ENCODE results near the gene OPHN1. TPM values are rescaled to one million over a fixed set of nuclear protein-coding genes. Genes with fewer than 3 reads are reported as not detected.

Gene OPHN1
- total and polyA plus RNA-seq, 3 experiments from 2014 or later: 0.20 TPM; not detected in 2

GRCh38 chrX:68113837-68114572 is 319.3 kb downstream of the OPHN1 start:
- Histone ChIP-seq H3K9me3 (ENCODE audit: low read length) (no peaks in the 10 kb centered on the region), H3K36me3 (ENCODE audit: insufficient read depth, low read length) (no peaks in the 10 kb centered on the region), H3K4me1 (ENCODE audit: insufficient read depth, low read length) (no peaks in the 10 kb centered on the region), H3K4me3 (ENCODE audit: low read length) (no peak overlapping the region), H3K27ac (ENCODE audit: low read depth, low read length) (no peak overlapping the region), H3K27me3 (ENCODE audit: insufficient read depth, low read length, poor library complexity, severe bottlenecking) (no peaks in the 10 kb centered on the region)
- no peaks in the 10 kb centered on the region for H3K36me3 Mint-ChIP-seq
- H3K4me3 Mint-ChIP-seq: no peak overlapping the region
- CTCF ChIA-PET: no interaction called here
- no peak overlapping the region for H3K27ac Mint-ChIP-seq
- POLR2A ChIA-PET: no interaction called here
- DNase-seq: no peak
- H3K4me1 Mint-ChIP-seq: no peaks in the 10 kb centered on the region
- peaks cover 0 to 4% of the 10 kb centered on the region in 2 donors for H3K27me3 Mint-ChIP-seq
- H3K9me3 Mint-ChIP-seq: peaks cover 0 to 2% (median 0%) of the 10 kb centered on the region in 5 donors

DNA sequence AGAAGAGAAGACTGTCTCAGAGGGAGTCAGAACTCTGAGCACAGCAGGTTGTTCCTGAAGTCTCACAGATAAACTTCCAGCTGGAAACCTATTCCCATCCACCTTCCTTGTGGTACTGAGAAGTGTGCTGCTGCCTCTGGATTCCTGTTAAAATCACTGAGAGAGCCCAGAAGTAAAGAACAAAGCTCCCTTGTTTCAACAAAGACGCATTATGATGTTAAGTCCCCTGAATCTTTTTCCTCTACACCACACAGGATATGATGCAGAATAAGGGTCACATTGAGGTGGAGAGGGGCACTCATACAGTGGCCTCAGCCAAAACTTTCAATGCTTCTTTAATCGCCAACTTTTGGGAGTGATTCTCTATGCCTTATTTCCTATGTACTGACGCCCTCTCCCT is 321.0 kb downstream of the OPHN1 start:
- Histone ChIP-seq H3K27ac (ENCODE audit: low read depth, low read length) (no peak overlapping the region), H3K36me3 (ENCODE audit: insufficient read depth, low read length) (no peaks in the 10 kb centered on the region), H3K4me3 (ENCODE audit: low read length) (no peak overlapping the region), H3K27me3 (ENCODE audit: insufficient read depth, low read length, poor library complexity, severe bottlenecking) (no peaks in the 10 kb centered on the region), H3K9me3 (ENCODE audit: low read length) (no peaks in the 10 kb centered on the region), H3K4me1 (ENCODE audit: insufficient read depth, low read length) (no peaks in the 10 kb centered on the region)
- Mint-ChIP-seq H3K4me1 (no peaks in the 10 kb centered on the region), H3K27me3 (peaks cover 0 to 4% of the 10 kb centered on the region in 2 donors), H3K27ac (no peak overlapping the region), H3K36me3 (no peaks in the 10 kb centered on the region), H3K4me3 (no peak overlapping the region), H3K9me3 (peaks cover 0 to 2% (median 0%) of the 10 kb centered on the region in 5 donors)
- ChIA-PET POLR2A (no interaction called here), CTCF (no interaction called here)
- no peak for DNase-seq

GRCh38 chrX:68109162-68109561 is 324.1 kb downstream of the OPHN1 start:
- POLR2A ChIA-PET: no interaction called here
- no peak overlapping the region for H3K4me3 ChIP-seq (ENCODE audit: low read length)
- H3K36me3 ChIP-seq (ENCODE audit: insufficient read depth, low read length): no peaks in the 10 kb centered on the region
- no peaks in the 10 kb centered on the region for H3K4me1 ChIP-seq (ENCODE audit: insufficient read depth, low read length)
- H3K27ac ChIP-seq (ENCODE audit: low read depth, low read length): no peak overlapping the region
- no peaks in the 10 kb centered on the region for H3K9me3 ChIP-seq (ENCODE audit: low read length)
- no peak for DNase-seq
- H3K9me3 Mint-ChIP-seq: peaks cover 0 to 4% (median 0%) of the 10 kb centered on the region in 5 donors
- H3K27me3 ChIP-seq (ENCODE audit: insufficient read depth, low read length, poor library complexity, severe bottlenecking): no peaks in the 10 kb centered on the region
- H3K4me3 Mint-ChIP-seq: no peak overlapping the region
- H3K27me3 Mint-ChIP-seq: peaks cover 0 to 5% of the 10 kb centered on the region in 2 donors
- H3K36me3 Mint-ChIP-seq: no peaks in the 10 kb centered on the region
- CTCF ChIA-PET: no interaction called here
- no peak overlapping the region for H3K27ac Mint-ChIP-seq
- H3K4me1 Mint-ChIP-seq: no peaks in the 10 kb centered on the region

- H3K36me3 Mint-ChIP-seq: no peaks in the 10 kb centered on the region
- no peak overlapping the region for H3K4me3 ChIP-seq (ENCODE audit: low read length)
- no peak overlapping the region for H3K27ac Mint-ChIP-seq
- no peaks in the 10 kb centered on the region for H3K4me1 ChIP-seq (ENCODE audit: insufficient read depth, low read length)
- H3K9me3 ChIP-seq (ENCODE audit: low read length): no peaks in the 10 kb centered on the region
- H3K27ac ChIP-seq (ENCODE audit: low read depth, low read length): no peak overlapping the region
- H3K27me3 Mint-ChIP-seq: peaks cover 0 to 3% of the 10 kb centered on the region in 2 donors
- no peaks in the 10 kb centered on the region for H3K36me3 ChIP-seq (ENCODE audit: insufficient read depth, low read length)
- H3K27me3 ChIP-seq (ENCODE audit: insufficient read depth, low read length, poor library complexity, severe bottlenecking): no peaks in the 10 kb centered on the region
- H3K4me1 Mint-ChIP-seq: no peaks in the 10 kb centered on the region
- H3K9me3 Mint-ChIP-seq: peaks cover 0 to 2% (median 0%) of the 10 kb centered on the region in 5 donors
- no peak overlapping the region for H3K4me3 Mint-ChIP-seq
- DNase-seq: no peak
- CTCF ChIA-PET: no interaction called here
- POLR2A ChIA-PET: no interaction called here
Measured at GRCh38 chrX:68098431-68098830, 334.9 kb downstream of the OPHN1 start.

GRCh38 chrX:68090266-68090665 is 343.0 kb downstream of the OPHN1 start:
- Mint-ChIP-seq H3K36me3 (no peaks in the 10 kb centered on the region), H3K27me3 (no peaks in the 10 kb centered on the region), H3K4me1 (no peaks in the 10 kb centered on the region), H3K9me3 (peaks cover 0 to 2% (median 0%) of the 10 kb centered on the region in 5 donors), H3K4me3 (no peak overlapping the region), H3K27ac (no peak overlapping the region)
- no peaks in the 10 kb centered on the region for H3K27me3 ChIP-seq (ENCODE audit: insufficient read depth, low read length, poor library complexity, severe bottlenecking)
- no peak overlapping the region for H3K27ac ChIP-seq (ENCODE audit: low read depth, low read length)
- H3K9me3 ChIP-seq (ENCODE audit: low read length): no peaks in the 10 kb centered on the region
- H3K4me3 ChIP-seq (ENCODE audit: low read length): no peak overlapping the region
- H3K4me1 ChIP-seq (ENCODE audit: insufficient read depth, low read length): no peaks in the 10 kb centered on the region
- no peaks in the 10 kb centered on the region for H3K36me3 ChIP-seq (ENCODE audit: insufficient read depth, low read length)
- DNase-seq: no peak
- POLR2A ChIA-PET: no interaction called here
- CTCF ChIA-PET: no interaction called here

GRCh38 chrX:68087526-68087925 is 345.8 kb downstream of the OPHN1 start:
- no peak overlapping the region for H3K4me3 Mint-ChIP-seq
- Histone ChIP-seq H3K9me3 (ENCODE audit: low read length) (no peaks in the 10 kb centered on the region), H3K4me3 (ENCODE audit: low read length) (no peak overlapping the region), H3K4me1 (ENCODE audit: insufficient read depth, low read length) (no peaks in the 10 kb centered on the region), H3K27me3 (ENCODE audit: insufficient read depth, low read length, poor library complexity, severe bottlenecking) (no peaks in the 10 kb centered on the region), H3K27ac (ENCODE audit: low read depth, low read length) (no peak overlapping the region), H3K36me3 (ENCODE audit: insufficient read depth, low read length) (no peaks in the 10 kb centered on the region)
- DNase-seq: no peak
- H3K9me3 Mint-ChIP-seq: no peaks in the 10 kb centered on the region
- H3K27ac Mint-ChIP-seq: no peak overlapping the region
- ChIA-PET POLR2A (no interaction called here), CTCF (no interaction called here)
- peaks cover 0 to 5% of the 10 kb centered on the region in 2 donors for H3K27me3 Mint-ChIP-seq
- no peaks in the 10 kb centered on the region for H3K4me1 Mint-ChIP-seq
- no peaks in the 10 kb centered on the region for H3K36me3 Mint-ChIP-seq

DNA sequence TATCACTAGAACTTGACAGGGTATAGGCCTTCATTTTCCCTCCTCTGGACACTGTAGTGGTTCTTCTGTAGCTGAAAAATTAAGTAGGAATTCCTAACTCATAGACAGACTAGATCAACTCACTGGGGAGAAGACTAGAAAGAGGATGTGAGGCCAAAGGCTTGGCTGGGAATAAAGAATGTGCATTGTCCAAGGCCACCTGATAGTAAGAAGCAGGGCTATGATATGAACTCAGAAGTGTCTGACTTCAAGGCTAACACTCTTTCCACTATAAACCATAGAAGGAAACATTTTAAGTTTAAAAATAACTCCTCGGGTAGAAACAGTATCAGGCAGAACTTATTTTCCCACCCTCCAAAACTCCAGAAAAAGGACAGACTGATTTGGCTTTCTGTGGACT is 346.6 kb downstream of the OPHN1 start:
- Histone ChIP-seq H3K4me1 (ENCODE audit: insufficient read depth, low read length) (no peaks in the 10 kb centered on the region), H3K27ac (ENCODE audit: low read depth, low read length) (no peak overlapping the region), H3K4me3 (ENCODE audit: low read length) (no peak overlapping the region), H3K27me3 (ENCODE audit: insufficient read depth, low read length, poor library complexity, severe bottlenecking) (no peaks in the 10 kb centered on the region), H3K9me3 (ENCODE audit: low read length) (no peaks in the 10 kb centered on the region), H3K36me3 (ENCODE audit: insufficient read depth, low read length) (no peaks in the 10 kb centered on the region)
- CTCF ChIA-PET: no interaction called here
- H3K27ac Mint-ChIP-seq: no peak overlapping the region
- POLR2A ChIA-PET: no interaction called here
- no peak overlapping the region for H3K4me3 Mint-ChIP-seq
- no peaks in the 10 kb centered on the region for H3K9me3 Mint-ChIP-seq
- H3K27me3 Mint-ChIP-seq: peaks cover 0 to 5% of the 10 kb centered on the region in 2 donors
- DNase-seq: no peak
- no peaks in the 10 kb centered on the region for H3K36me3 Mint-ChIP-seq
- no peaks in the 10 kb centered on the region for H3K4me1 Mint-ChIP-seq

DNA sequence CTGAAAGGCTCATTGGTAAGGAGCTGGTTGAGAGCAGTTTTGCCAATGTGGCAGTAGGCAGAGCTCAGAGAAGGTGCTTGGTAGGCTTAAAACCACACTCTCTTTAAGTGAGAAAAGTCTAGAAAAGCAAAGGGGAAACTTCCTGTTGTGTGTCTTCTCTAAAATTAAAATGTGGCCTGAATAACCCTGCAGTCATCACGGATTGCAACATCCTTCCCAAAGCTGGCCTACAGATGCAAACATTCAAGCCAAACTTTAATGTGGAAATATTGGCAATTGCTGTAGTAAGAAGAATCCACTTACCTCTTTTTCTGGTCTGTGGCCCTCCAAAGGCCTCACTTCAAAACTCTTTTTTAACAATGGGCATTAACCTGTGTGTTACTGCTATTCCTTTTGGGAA is 348.5 kb downstream of the OPHN1 start:
- peaks cover 0 to 5% of the 10 kb centered on the region in 2 donors for H3K27me3 Mint-ChIP-seq
- Histone ChIP-seq H3K27me3 (ENCODE audit: insufficient read depth, low read length, poor library complexity, severe bottlenecking) (no peaks in the 10 kb centered on the region), H3K4me1 (ENCODE audit: insufficient read depth, low read length) (no peaks in the 10 kb centered on the region), H3K4me3 (ENCODE audit: low read length) (no peak overlapping the region), H3K36me3 (ENCODE audit: insufficient read depth, low read length) (no peaks in the 10 kb centered on the region), H3K9me3 (ENCODE audit: low read length) (no peaks in the 10 kb centered on the region), H3K27ac (ENCODE audit: low read depth, low read length) (no peak overlapping the region)
- no peak for DNase-seq
- CTCF ChIA-PET: no interaction called here
- H3K9me3 Mint-ChIP-seq: no peaks in the 10 kb centered on the region
- POLR2A ChIA-PET: no interaction called here
- peak overlapping the region in 1 of 8 donors; percentile 71 for H3K27ac Mint-ChIP-seq
- H3K36me3 Mint-ChIP-seq: no peaks in the 10 kb centered on the region
- no peak overlapping the region for H3K4me3 Mint-ChIP-seq
- no peaks in the 10 kb centered on the region for H3K4me1 Mint-ChIP-seq

All from CD8-positive, alpha-beta memory T cell (primary cell).